Measurements from ENCODE around the gene CRELD2.

- TF ChIP-seq POLR2A (IDR thresholded peaks at IDR 0.05) (no peak), CTCF (IDR thresholded peaks at IDR 0.05) (no peak)
Observed at GRCh38 chr22:49943405-49943765, 25.0 kb downstream of the CRELD2 start.
